ENCODE measurements around the gene TNNT2.
A peak's percentile ranks its signal among the peaks of the same experiment; 100 is the strongest.

Gene TNNT2

GRCh38 chr1:201377611-201378092 is at the start of gene TNNT2:
Gene TNNT2 (minus strand): TSS chr1:201377680. CDS start chr1:201373254, 4,426 bp downstream.
- H3K4me1 Mint-ChIP-seq, result no peaks in the 10 kb centered on the region
- no peak for DNase-seq
- H3K27me3 Mint-ChIP-seq, result peaks cover 29% of the 10 kb centered on the region
- ATAC-seq, result no peak
- no peaks in the 10 kb centered on the region for H3K9me3 Mint-ChIP-seq
- no peak within 1 kb of the TSS for H3K27ac Mint-ChIP-seq
- H3K4me3 Mint-ChIP-seq, result no peak within 1 kb of the TSS

- DNase-seq (peak in 1 of 2 donors; percentile 30), ATAC-seq (peak; percentile 80)
- H3K27me3 Mint-ChIP-seq, result peaks cover 33% of the 10 kb centered on the region
- H3K27ac Mint-ChIP-seq, result no peak overlapping the region
- H3K4me1 Mint-ChIP-seq, result peaks cover 14% of the 10 kb centered on the region
- no peak overlapping the region for H3K4me3 Mint-ChIP-seq
- H3K9me3 Mint-ChIP-seq, result no peaks in the 10 kb centered on the region
Observed at GRCh38 chr1:201426479-201427310, 49.2 kb upstream of the TNNT2 start.

- DNase-seq, result no peak
Observed at GRCh38 chr1:201424146-201424545, 46.7 kb upstream of the TNNT2 start.

GRCh38 chr1:201423655-201424054 is 46.2 kb upstream of the TNNT2 start:
- Mint-ChIP-seq H3K4me1 (peaks cover 14% of the 10 kb centered on the region), H3K27ac (no peak overlapping the region), H3K9me3 (no peaks in the 10 kb centered on the region), H3K4me3 (no peak overlapping the region), H3K27me3 (peaks cover 22% of the 10 kb centered on the region)
- DNase-seq, result no peak
- no peak for ATAC-seq

More at GRCh38 chr1:201424146-201424545, 46.7 kb upstream of the TNNT2 start:
- no peak overlapping the region for H3K27ac Mint-ChIP-seq
- H3K9me3 Mint-ChIP-seq, result no peaks in the 10 kb centered on the region
- no peak overlapping the region for H3K4me3 Mint-ChIP-seq
- peaks cover 14% of the 10 kb centered on the region for H3K4me1 Mint-ChIP-seq
- H3K27me3 Mint-ChIP-seq, result peaks cover 17% of the 10 kb centered on the region
- no peak for ATAC-seq

DNA sequence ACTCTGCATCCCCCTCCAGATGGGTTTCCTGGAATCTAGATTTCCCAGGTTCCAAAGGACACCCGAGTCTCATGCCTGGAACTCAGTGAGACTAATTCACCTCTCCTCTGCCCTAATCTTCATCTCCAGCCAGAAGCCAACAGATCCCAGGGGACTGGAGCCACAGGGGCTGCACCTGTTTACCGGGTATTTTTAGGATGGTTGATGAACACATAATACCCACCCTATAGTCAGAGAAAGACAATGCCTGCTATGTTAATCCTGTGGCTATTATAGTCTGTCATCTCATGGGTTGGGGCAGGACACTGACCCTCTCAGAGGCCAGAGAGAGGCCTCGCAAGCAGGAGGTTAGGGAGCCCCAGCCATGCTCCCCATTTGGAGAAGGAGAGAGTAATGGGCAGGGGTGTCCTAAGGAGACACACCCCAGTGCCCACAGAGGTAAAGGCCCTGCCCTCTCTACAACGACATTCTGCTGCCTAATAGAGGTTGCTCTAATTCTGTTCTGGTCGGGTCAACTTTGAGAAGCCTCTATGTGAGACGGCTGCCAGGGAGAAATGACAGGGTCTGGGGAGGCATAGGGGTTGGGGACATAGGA is 45.1 kb upstream of the TNNT2 start:
- Mint-ChIP-seq H3K9me3 (no peaks in the 10 kb centered on the region), H3K4me1 (peaks cover 14% of the 10 kb centered on the region), H3K27ac (no peak overlapping the region), H3K27me3 (peaks cover 22% of the 10 kb centered on the region), H3K4me3 (no peak overlapping the region)
- DNase-seq (no peak), ATAC-seq (no peak)

DNA sequence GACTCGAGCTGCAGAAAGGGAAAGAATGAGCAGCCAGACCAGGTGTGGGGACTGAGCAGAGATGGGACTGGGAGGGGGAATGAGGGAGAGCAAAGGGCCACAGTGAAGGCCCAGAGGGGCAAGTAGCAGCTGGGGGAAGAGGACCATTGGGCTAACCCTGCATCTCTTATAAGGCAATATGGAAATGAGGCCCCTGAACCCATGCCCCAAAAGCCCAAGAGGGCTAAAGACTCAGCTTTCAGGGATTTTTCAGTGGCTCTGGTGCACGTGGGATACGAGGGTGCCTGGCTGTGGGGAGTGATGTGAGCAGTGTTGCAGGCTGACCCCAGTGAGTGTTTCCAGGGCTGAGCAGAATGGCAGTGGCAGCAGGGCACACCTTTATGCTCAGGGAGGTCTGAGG is 44.5 kb upstream of the TNNT2 start:
- peaks cover 12% of the 10 kb centered on the region for H3K4me1 Mint-ChIP-seq
- H3K4me3 Mint-ChIP-seq, result no peak overlapping the region
- DNase-seq, result no peak
- no peak overlapping the region for H3K27ac Mint-ChIP-seq
- H3K27me3 Mint-ChIP-seq, result peaks cover 22% of the 10 kb centered on the region
- ATAC-seq, result no peak
- no peaks in the 10 kb centered on the region for H3K9me3 Mint-ChIP-seq

DNA sequence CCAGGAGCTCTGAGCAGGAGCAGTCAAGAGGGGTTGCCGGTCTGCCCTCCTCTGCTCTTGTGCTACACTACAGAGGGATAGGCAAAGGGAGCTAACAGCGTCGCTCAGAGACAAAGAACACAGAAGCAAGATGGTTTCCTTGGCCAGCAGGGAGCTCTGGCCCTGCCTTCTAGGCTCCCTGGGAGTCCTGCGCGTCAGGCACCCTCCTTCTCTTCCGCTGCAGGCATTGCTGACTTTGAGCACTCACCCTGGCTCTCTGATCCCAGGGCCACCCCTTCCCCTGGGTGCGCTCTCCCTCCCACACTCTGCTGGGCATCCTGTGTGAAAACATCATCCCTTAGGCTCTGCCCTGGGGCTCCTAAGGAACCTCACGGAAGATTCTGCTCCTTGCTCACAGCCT is 43.6 kb upstream of the TNNT2 start:
- Mint-ChIP-seq H3K27me3 (peaks cover 25% of the 10 kb centered on the region), H3K27ac (no peak overlapping the region), H3K4me1 (peaks cover 2% of the 10 kb centered on the region), H3K9me3 (no peaks in the 10 kb centered on the region), H3K4me3 (no peak overlapping the region)
- ATAC-seq (no peak), DNase-seq (no peak)

- Mint-ChIP-seq H3K4me1 (no peaks in the 10 kb centered on the region), H3K9me3 (no peaks in the 10 kb centered on the region), H3K4me3 (no peak overlapping the region), H3K27ac (no peak overlapping the region), H3K27me3 (peaks cover 25% of the 10 kb centered on the region)
- no peak for DNase-seq
- no peak for ATAC-seq
Observed at GRCh38 chr1:201420608-201421002, 43.1 kb upstream of the TNNT2 start.

DNA sequence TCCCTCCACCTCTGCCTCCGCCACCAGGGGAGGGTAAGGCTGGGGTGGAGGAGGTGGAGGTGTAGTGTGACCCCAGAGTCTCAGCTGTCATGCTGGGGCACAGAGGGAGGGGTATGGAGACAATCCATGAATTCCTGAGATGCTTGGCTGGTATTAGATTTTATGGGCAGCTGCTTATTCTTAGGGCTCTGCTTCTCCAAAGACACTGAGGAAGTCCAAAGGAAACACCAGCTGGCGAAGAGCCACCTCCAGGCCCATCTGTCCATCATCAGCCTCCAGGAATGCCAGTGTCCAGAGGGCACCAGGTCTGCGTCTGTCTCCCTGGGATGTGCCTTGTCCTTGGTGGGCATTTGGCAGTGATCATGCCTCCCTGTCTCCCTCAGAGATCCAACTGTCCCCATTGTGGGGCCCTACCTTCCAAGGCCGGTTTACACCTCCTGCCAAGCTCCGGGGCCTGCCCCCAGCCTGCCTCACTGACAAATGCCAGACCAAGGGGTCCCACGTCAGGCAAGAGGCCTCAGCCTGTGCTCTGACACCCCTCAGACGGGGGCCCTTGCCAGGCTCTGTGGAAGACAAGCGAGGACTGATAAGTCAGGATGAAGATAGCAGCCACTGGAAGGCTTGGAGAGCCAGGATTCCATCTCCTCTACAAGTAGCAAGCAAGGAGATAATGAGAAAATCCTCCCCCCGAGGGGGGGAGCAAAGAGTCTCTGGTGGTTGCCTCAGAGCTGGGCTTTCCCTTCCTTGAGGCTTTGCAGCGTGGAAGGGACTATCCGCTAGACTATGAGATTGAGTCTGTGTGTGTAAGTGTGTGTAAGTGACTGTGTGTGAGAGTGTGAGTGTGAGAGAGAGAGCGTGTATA is 42.5 kb upstream of the TNNT2 start:
- no peak overlapping the region for H3K27ac Mint-ChIP-seq
- H3K27me3 Mint-ChIP-seq, result peaks cover 31% of the 10 kb centered on the region
- no peaks in the 10 kb centered on the region for H3K4me1 Mint-ChIP-seq
- no peak for DNase-seq
- no peak overlapping the region for H3K4me3 Mint-ChIP-seq
- H3K9me3 Mint-ChIP-seq, result no peaks in the 10 kb centered on the region
- no peak for ATAC-seq

DNA sequence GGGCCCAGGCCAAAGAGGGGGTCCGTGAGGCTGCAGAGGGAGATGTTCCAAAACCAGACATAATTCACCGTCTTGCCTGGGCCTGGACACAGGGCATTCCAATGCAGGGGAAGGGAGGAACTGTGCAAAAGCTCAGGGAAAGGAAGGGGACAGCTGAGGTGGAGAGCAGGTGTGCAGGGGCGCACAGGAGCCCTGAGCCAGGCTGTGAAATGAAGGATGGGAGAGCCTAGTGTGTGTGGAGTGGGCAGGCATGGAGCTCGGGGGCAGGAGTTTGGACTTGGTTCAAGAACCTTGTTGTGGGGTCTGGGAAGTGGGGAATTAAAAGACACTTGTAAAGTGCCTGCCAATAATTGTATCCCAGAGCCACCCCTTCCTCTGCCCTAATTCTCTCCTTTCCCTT is 41.8 kb upstream of the TNNT2 start:
- ATAC-seq (no peak), DNase-seq (no peak)
- Mint-ChIP-seq H3K27me3 (peaks cover 36% of the 10 kb centered on the region), H3K4me1 (no peaks in the 10 kb centered on the region), H3K27ac (no peak overlapping the region), H3K9me3 (no peaks in the 10 kb centered on the region), H3K4me3 (no peak overlapping the region)

GRCh38 chr1:201418461-201418860 is 41.0 kb upstream of the TNNT2 start:
- Mint-ChIP-seq H3K27me3 (peaks cover 36% of the 10 kb centered on the region), H3K9me3 (no peaks in the 10 kb centered on the region), H3K4me1 (no peaks in the 10 kb centered on the region), H3K27ac (no peak overlapping the region), H3K4me3 (no peak overlapping the region)
- DNase-seq (no peak), ATAC-seq (no peak)

DNA sequence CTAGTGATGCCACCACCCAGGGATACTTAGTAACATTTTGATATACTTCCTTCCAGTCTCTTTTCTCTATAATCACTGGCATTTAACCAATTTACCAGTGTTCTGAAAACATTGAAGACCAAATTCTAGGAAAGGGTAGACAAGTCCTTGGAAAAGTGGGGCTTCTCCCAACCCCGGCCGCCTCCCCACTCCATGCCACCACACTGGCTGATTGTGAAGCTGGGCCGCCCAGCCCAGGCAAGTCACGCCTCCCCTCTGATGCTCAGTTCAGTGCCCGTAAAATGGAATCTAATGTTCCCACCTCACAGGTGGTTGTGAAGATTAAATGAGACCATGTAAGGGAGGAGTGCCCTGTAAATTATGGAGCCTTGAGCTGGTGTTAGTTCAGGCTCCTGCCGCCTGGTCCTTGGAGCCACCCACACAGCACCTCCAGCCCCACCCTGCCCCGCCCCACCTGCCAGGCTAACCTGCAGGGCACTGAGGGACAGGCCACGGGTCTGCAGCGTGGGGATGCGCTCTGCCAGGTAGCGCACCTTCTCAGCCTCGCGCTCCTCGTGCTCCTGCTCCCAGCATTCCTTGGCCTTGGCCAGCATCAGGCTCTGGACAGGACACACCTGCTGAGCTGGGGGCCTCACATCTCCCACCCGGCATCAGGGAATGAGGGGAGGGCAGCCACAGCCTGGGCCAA is 36.7 kb upstream of the TNNT2 start:
- ATAC-seq, result no peak
- no peak overlapping the region for H3K4me3 Mint-ChIP-seq
- no peak overlapping the region for H3K27ac Mint-ChIP-seq
- no peaks in the 10 kb centered on the region for H3K9me3 Mint-ChIP-seq
- peaks cover 27% of the 10 kb centered on the region for H3K27me3 Mint-ChIP-seq
- H3K4me1 Mint-ChIP-seq, result no peaks in the 10 kb centered on the region
- DNase-seq, result no peak

GRCh38 chr1:201411292-201411691 is 33.8 kb upstream of the TNNT2 start:
- H3K4me1 Mint-ChIP-seq, result no peaks in the 10 kb centered on the region
- no peak for ATAC-seq
- H3K27ac Mint-ChIP-seq, result no peak overlapping the region
- no peak for DNase-seq
- peaks cover 17% of the 10 kb centered on the region for H3K27me3 Mint-ChIP-seq
- H3K9me3 Mint-ChIP-seq, result no peaks in the 10 kb centered on the region
- H3K4me3 Mint-ChIP-seq, result no peak overlapping the region

- Mint-ChIP-seq H3K27ac (no peak overlapping the region), H3K9me3 (no peaks in the 10 kb centered on the region)
- no peak for ATAC-seq
Observed at GRCh38 chr1:201409440-201409839, 32.0 kb upstream of the TNNT2 start.

GRCh38 chr1:201408834-201409200 is 31.3 kb upstream of the TNNT2 start:
- Mint-ChIP-seq H3K4me3 (no peak overlapping the region), H3K27ac (no peak overlapping the region), H3K27me3 (no peaks in the 10 kb centered on the region), H3K4me1 (no peaks in the 10 kb centered on the region), H3K9me3 (no peaks in the 10 kb centered on the region)
- ATAC-seq, result no peak
- DNase-seq, result no peak

More at GRCh38 chr1:201409440-201409839, 32.0 kb upstream of the TNNT2 start:
- no peak overlapping the region for H3K4me3 Mint-ChIP-seq
- H3K27me3 Mint-ChIP-seq, result no peaks in the 10 kb centered on the region
- no peaks in the 10 kb centered on the region for H3K4me1 Mint-ChIP-seq
- no peak for DNase-seq

Data from stimulated activated naive CD8-positive, alpha-beta T cell treated with anti-CD3 and anti-CD28 coated beads, Interleukin-15, amount 100 ng/mL, for 72 hours (primary cell).